ENCODE measurements around the gene OXLD1.
A peak's percentile ranks its signal among the peaks of the same experiment; 100 is the strongest.

Gene OXLD1

DNA sequence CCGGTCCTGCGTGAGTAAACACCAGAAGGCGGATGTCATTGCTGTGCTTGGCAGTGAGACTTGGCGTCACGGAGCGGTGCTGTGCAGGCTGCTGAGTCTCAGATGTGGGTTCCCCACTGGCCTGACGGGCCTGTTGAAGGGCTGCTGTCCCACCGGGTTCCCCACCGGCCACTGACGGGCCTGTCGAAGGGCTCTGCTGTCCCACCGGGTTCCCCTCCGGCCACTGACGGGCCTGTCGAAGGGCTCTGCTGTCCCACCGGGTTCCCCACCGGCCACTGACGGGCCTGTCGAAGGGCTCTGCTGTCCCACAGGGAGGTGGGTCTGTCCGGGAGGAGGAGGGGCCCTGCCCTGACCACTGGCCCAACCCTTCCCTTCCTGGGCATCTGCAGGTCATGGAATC is 20.2 kb upstream of the OXLD1 start:
- no peak for TF ChIP-seq PKNOX1 (IDR thresholded peaks at IDR 0.05)
- TF ChIP-seq FOXA1 (IDR thresholded peaks at IDR 0.05) = no peak
- TF ChIP-seq SP1 (IDR thresholded peaks at IDR 0.05) = no peak
- TF ChIP-seq ZNF384 (IDR thresholded peaks at IDR 0.05) = no peak
- no peak for TF ChIP-seq L3MBTL2 (conservative IDR thresholded peaks at IDR 0.05)
- TF ChIP-seq FOXM1 (IDR thresholded peaks at IDR 0.05; ENCODE audit: borderline replicate concordance) = no peak
- TF ChIP-seq CTBP1 (IDR thresholded peaks at IDR 0.05; ENCODE audit: borderline replicate concordance) = no peak
- TF ChIP-seq LEF1 (IDR thresholded peaks at IDR 0.05; ENCODE audit: borderline replicate concordance) = no peak
- no peak for TF ChIP-seq ELF4 (IDR thresholded peaks at IDR 0.05)
- no peak for TF ChIP-seq NFRKB (IDR thresholded peaks at IDR 0.05)
- POLR2A ChIA-PET = interaction anchor here (6.2 kb wide), 1 partner anchor 16 kb away, joined by 120 read pairs; the partner anchor contains the start of gene MRPL12
- CTCF ChIA-PET = no interaction called here
- no peak for DNase-seq (ENCODE audit: extremely low spot score)

DNA sequence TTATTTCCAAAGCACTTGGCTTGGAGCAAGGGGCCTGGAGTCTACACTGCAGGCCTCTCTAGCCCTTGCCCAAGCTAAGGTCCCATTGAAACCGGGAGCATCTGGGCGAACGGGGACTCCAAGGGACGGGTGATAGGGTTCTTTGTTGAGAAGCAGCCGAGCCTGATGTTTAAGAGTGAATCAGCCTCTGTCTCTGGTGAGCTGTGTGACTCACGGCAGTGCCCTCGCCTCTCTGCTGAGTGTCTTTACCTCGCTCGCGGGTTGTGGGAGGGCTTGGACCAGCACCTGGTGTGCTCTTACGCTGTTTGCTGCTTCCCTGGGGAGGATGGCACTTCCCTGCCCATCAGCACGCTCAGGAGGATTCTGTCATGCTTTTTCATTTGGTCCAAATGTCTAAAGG is 18.7 kb upstream of the OXLD1 start:
- POLR2A ChIA-PET = interaction anchor here (0.9 to 6.2 kb wide), 4 partner anchors 11 to 22 kb away, joined by 3 to 120 read pairs (median 26); partner anchors contain the start of gene MRPL12
- DNase-seq (ENCODE audit: extremely low spot score) = no peak
- CTCF ChIA-PET = interaction anchor here (1.4 kb wide), 1 partner anchor 17 kb away, joined by 4 read pairs; the partner anchor contains the start of gene MRPL12
- TF ChIP-seq PKNOX1 (IDR thresholded peaks at IDR 0.05) = no peak
- TF ChIP-seq LEF1 (IDR thresholded peaks at IDR 0.05; ENCODE audit: borderline replicate concordance) = no peak
- TF ChIP-seq ARNT (IDR thresholded peaks at IDR 0.05) = no peak
- no peak for TF ChIP-seq ZNF384 (IDR thresholded peaks at IDR 0.05)
- TF ChIP-seq FOXK2 (IDR thresholded peaks at IDR 0.05) = no peak
- TF ChIP-seq TARDBP (IDR thresholded peaks at IDR 0.05) = no peak
- no peak for TF ChIP-seq L3MBTL2 (conservative IDR thresholded peaks at IDR 0.05)
- TF ChIP-seq NFRKB (IDR thresholded peaks at IDR 0.05) = no peak
- TF ChIP-seq HDGF (IDR thresholded peaks at IDR 0.05; ENCODE audit: borderline replicate concordance) = no peak
- TF ChIP-seq FOXA1 (IDR thresholded peaks at IDR 0.05) = no peak

DNA sequence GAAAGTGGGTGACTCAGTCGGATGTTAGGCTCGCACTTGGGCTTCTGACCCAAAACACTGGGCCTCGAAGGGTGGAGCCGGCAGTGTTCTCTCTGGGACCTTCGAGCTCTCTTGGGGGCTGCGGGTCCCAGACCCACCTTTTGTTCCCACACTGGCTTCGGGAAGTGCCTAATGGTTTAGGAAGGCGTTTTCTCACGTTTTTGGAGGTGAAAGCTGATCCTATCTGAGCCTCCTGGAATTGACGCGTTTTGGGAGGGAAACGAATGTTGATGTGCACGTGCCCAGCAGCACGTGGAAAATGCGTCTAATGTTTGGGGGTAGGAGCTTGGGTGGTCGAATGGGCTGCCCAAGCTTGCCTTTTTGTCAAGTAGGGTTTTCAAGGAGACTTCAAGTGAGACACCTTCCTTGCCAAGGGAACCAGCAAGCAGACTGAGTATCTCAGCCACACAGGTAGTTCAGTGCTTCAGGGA is 18.1 kb upstream of the OXLD1 start:
- TF ChIP-seq L3MBTL2 (conservative IDR thresholded peaks at IDR 0.05) = peak; percentile 99
- TF ChIP-seq FOXK2 (IDR thresholded peaks at IDR 0.05) = no peak
- no peak for TF ChIP-seq NFRKB (IDR thresholded peaks at IDR 0.05)
- DNase-seq (ENCODE audit: extremely low spot score) = no peak
- ChIA-PET POLR2A (interaction anchor here (0.9 to 6.2 kb wide), 10 partner anchors 10 to 242 kb away, joined by 3 to 120 read pairs (median 8); partner anchors contain the start of genes CCDC137, MRPL12, OXLD1 and PDE6G), CTCF (interaction anchor here (0.6 to 1.4 kb wide), 3 partner anchors 18 to 25 kb away, joined by 3 to 4 read pairs (median 3); partner anchors contain the start of gene MRPL12)

DNA sequence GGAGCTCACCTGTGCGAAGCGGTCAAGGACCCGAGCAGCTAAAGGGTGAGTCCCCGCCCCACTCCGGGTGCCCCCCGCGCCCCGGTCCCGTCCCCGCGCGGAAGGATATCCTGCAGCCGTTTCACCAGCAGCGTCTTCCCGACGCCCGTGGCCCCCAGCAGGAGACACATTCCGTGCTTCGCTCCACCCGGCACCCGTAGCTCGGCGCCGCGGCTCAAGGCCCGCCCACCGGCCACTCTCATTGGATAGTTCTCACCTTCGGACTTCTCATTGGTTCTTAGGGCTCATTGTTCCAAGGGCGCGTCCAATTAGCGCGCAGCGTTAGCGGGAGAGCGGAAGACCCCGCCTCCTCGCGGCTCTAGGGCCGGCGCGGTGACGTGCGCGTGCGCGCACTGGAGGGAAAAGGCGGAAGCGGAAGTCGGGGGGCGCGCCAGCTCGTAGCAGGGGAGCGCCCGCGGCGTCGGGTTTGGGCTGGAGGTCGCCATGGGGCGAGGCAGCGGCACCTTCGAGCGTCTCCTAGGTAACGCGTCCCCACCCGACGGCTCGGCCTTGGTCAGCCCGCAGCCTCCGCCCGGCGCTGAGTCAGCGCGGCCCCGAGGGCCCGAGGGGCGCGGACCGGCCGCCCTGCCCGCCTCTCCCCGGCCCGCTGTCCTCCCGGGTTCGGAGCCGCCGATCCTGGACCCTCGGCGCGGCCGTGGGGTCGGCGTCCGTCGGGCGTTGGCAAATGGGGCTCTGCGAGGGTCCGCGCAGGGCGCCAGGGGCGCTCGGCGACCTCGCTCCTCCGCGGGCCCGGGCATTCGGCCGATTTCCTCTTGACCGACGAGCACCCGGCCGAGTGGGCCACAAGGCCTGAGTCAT is 17.4 kb upstream of the OXLD1 start, which contains the start of the genes ARL16 and HGS:
ARL16 (minus strand) TSS at position 214 of the 858 bp plus-strand sequence; CDS start at position 170, 44 bp downstream.
HGS (plus strand) TSS at position 428 of the 858 bp plus-strand sequence; CDS start at position 484, 56 bp downstream.
- ChIA-PET POLR2A (interaction anchor here (0.6 to 6.2 kb wide), 18 partner anchors 10 to 388 kb away, joined by 3 to 120 read pairs (median 6); partner anchors contain the start of genes CCDC137, CENPX, LRRC45 and MRPL12), CTCF (interaction anchor here (0.6 to 1.7 kb wide), 5 partner anchors 19 to 243 kb away, joined by 3 to 5 read pairs (median 3); partner anchors contain the start of gene MRPL12)
- no peak for TF ChIP-seq SUZ12 (IDR thresholded peaks at IDR 0.05)
- no peak for TF ChIP-seq FOXM1 (IDR thresholded peaks at IDR 0.05; ENCODE audit: borderline replicate concordance)
- TF ChIP-seq LEF1 (IDR thresholded peaks at IDR 0.05; ENCODE audit: borderline replicate concordance) = peak; percentile 71; the same call in 1 of the 2 replicates
- no peak for TF ChIP-seq CTBP1 (IDR thresholded peaks at IDR 0.05; ENCODE audit: borderline replicate concordance)
- no peak for TF ChIP-seq ARNT (IDR thresholded peaks at IDR 0.05)
- no peak for TF ChIP-seq L3MBTL2 (conservative IDR thresholded peaks at IDR 0.05)
- TF ChIP-seq FOXK2 (IDR thresholded peaks at IDR 0.05) = no peak
- no peak for TF ChIP-seq SP1 (IDR thresholded peaks at IDR 0.05)
- no peak for TF ChIP-seq HDGF (IDR thresholded peaks at IDR 0.05; ENCODE audit: borderline replicate concordance)
- TF ChIP-seq ELF4 (IDR thresholded peaks at IDR 0.05) = peak; percentile 93
- no peak for TF ChIP-seq PKNOX1 (IDR thresholded peaks at IDR 0.05)
- peak; percentile 99 for DNase-seq (ENCODE audit: extremely low spot score)

DNA sequence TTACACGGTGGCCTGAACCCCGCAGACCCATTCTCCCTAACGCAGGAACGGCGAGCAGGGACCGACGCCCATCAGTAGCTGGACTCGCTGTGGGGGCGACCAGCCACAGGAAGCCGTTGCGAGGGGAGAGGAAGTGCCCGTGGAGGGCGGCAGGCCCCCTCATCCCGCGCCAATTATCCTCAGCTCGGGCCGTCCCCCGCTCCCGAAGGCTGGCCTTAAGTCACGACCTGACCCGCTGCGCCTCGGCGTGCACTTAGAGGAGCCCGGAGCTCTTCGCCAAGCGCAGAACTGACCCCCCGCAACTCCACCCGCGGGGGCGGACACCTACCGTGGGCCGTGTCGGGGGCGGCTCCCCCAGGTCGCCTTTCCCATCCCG is 16.8 kb upstream of the OXLD1 start:
- no peak for DNase-seq (ENCODE audit: extremely low spot score)
- ChIA-PET CTCF (interaction anchor here (0.9 to 1.7 kb wide), 3 partner anchors 19 to 186 kb away, joined by 3 to 5 read pairs (median 3); partner anchors contain the start of gene MRPL12), POLR2A (interaction anchor here (0.8 to 6.2 kb wide), 15 partner anchors 9 to 388 kb away, joined by 3 to 120 read pairs (median 7); partner anchors contain the start of genes CCDC137, CENPX, LRRC45 and MRPL12)
- TF ChIP-seq LEF1 (IDR thresholded peaks at IDR 0.05; ENCODE audit: borderline replicate concordance) = no peak
- no peak for TF ChIP-seq L3MBTL2 (conservative IDR thresholded peaks at IDR 0.05)
- no peak for TF ChIP-seq ARNT (IDR thresholded peaks at IDR 0.05)
- no peak for TF ChIP-seq PKNOX1 (IDR thresholded peaks at IDR 0.05)
- TF ChIP-seq TARDBP (IDR thresholded peaks at IDR 0.05) = no peak
- no peak for TF ChIP-seq SUZ12 (IDR thresholded peaks at IDR 0.05)
- no peak for TF ChIP-seq SP1 (IDR thresholded peaks at IDR 0.05)
- no peak for TF ChIP-seq HDGF (IDR thresholded peaks at IDR 0.05; ENCODE audit: borderline replicate concordance)
- TF ChIP-seq FOXM1 (IDR thresholded peaks at IDR 0.05; ENCODE audit: borderline replicate concordance) = no peak
- TF ChIP-seq NFRKB (IDR thresholded peaks at IDR 0.05) = no peak
- no peak for TF ChIP-seq CTBP1 (IDR thresholded peaks at IDR 0.05; ENCODE audit: borderline replicate concordance)

All from HEK293T (cell line).